Skeletal muscle cell (primary cell): ENCODE results near the gene GRIFIN.

ENCODE experiments used
- DNase-seq: peaks from one replicate; pipeline ENCODE4 v3.0.0-alpha.2; 2010; ENCODE audit warnings: low read depth
- H3K4me3 ChIP-seq: 2 replicates; pipeline ENCODE4 v1.5.1; 2011; ENCODE audit warnings: low read depth, mild to moderate bottlenecking, control low read depth, low read length, moderate library complexity

Gene GRIFIN

DNA sequence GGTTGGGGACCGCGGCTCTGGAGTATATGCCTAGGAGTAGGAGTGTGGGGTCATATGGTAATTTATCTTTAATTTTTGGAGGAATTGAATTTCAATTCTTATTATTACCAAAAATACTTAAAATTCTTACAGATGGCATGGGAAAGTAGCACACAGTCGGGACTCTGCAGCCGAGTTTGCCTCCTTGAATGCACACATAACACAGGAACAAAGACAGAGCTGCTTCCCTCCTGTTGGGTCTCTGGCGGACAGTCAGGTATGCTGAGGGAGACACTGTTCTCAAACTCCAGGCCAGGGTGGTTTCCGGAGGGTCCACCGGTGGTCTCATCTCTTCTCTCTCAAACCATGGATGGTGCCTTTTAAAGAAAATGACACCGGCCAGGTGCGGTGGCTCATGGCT lies 32.7 kb downstream of the GRIFIN start:
- no peak overlapping the region for H3K4me3 ChIP-seq
- DNase-seq, result no peak

DNA sequence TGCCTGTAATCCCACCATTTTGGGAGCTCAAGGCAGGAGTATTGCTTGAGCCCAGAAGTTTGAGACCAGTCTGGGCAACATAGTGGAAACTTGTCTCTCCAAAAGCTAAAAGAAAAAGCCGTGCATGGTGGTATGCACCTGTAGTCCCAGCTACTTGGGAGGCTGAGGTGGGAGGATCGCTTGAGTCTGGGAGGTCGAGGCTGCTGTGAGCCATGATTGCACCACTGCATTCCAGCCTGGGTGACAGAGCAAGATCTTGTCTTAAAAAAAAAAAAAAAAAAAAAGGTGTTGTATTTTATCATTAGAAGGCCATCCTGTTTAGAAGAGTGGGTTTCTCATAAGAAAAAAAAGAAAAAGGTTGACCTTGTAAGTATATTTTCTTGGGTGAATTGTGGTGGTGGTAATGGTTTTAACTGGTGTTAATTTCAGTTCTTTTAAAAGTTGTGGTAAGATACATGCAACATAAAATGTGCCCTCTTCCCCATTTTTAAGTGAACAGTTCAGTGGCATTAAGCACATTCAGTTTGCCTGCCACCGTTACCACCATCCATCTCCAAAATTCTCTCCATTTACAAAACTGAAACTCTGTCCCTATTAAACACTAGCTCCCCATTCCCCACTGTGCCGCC lies 34.7 kb downstream of the GRIFIN start:
- DNase-seq, result no peak
- no peak overlapping the region for H3K4me3 ChIP-seq

DNA sequence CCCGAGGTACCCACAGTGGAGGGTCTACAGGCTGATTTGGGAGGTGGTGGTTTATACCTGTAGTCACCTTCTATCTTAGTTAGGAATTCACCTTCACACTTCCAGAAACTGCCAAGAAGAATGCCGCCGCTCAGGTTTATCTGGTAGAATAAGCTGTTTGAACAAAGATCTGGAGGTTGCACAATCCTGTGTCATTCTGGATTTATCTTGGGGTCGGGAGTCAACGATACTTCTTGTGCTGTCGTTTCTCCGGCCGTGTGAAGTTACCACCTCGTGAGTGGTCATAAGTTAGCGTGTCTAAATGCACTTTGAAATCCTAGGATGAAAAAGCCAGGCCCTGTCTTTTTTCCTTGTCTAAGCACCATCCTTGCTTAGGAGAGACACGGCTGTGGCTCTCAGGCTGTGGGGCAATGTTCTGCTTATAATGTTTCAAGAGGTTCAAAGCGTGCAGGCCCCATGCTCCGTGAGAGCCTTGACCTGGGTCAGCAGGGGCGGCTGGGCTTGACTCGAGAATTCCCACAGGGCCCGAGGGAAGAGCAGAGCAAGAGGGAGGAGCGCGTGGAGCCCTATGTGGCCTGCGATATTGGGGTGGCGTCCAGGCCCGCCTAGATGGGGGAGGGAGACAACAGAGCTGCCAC lies 35.5 kb downstream of the GRIFIN start:
- DNase-seq, result no peak

DNA sequence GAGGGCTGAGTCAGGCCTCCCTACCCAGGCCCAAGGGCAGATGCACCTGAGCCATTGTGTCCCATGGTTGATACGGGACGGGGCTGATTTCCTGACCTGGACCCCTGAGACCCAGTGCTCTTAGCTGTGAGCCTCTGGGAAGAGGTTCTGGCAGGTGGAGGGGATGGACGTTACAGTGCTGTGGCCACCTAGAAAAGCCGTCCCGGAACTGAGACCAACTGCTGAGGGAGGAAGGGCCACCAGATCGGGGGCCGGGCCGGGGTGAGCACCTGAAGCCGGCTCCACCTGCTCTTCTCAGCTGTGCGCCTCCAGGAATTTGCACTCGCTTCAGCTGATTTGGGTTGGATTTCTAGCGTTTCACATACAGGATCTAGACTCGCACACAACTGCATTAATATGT lies 37.4 kb downstream of the GRIFIN start:
- no peak for DNase-seq
- no peak overlapping the region for H3K4me3 ChIP-seq

More for the DNA sequence above, 35.5 kb downstream of the GRIFIN start:
- no peak overlapping the region for H3K4me3 ChIP-seq

DNA sequence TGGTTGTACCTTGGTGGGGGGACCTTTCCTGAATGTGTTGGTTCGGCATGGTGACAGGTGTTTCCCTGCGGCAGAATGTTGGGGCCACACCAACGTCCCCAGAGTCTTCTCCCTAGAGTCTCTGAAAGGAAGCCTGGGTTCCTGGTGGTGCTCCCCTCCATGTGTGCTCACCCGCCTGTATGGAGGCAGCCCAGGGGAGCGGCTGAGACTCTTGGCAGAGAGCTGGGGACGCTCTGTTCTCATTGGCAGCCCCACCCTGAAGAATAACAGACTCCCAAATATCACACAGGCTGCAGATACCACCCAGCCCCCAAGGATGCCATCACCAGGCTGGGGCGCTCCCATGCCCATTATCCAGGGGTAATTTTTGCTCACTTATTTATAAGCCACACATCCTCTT lies 38.0 kb downstream of the GRIFIN start:
- no peak for DNase-seq

DNA sequence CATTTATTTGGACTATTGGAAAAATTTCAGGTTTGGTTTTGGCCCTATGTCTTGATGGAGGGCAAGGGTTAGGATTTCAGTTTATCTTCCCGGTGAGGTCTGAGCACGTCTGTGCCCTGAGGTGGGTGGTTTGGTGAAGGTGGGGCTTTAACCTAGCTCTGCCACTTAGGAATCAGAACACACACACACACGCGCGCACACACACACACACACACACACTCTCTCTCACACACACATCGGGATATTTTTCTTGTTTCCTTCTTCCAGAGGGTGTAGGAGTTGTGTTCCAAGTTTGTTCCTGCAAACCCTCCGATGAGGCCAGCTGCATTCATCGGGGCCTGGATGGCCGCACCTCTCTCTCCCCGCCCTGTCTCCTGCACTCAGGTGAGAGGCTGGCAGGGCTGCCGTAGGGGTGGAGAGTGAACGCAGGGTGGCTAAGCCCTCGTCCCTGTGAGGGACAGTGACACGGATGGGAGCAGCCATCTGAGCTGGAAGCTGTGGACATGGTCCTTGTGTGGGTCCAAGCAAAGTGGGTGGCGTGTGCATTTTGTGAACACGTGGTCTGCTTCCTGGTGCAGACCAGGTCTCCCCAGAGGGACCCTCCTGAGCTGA lies 38.6 kb downstream of the GRIFIN start:
- no peak for DNase-seq
- H3K4me3 ChIP-seq, result no peak overlapping the region

More for the DNA sequence above, 38.0 kb downstream of the GRIFIN start:
- no peak overlapping the region for H3K4me3 ChIP-seq

DNA sequence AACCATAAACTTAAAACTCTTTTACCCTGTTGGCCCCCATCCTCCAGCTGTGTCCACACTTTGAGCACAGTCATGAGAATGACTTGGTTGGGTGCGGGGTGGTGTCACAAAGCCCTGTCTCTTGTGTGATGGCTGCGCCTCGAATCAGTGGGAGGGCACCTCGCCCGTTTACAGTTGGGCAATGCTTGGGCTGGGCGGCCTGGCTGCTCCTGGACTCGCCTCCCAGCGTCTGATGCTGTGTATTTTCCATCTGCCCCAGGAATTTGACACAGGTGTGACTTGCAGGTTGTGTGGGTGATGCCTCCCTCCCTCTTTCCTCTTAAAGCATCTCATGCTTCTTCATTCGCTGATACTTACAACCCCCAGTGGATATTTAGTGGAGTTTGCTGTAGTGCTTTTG lies 39.1 kb downstream of the GRIFIN start:
- DNase-seq, result no peak
- H3K4me3 ChIP-seq, result no peak overlapping the region

DNA sequence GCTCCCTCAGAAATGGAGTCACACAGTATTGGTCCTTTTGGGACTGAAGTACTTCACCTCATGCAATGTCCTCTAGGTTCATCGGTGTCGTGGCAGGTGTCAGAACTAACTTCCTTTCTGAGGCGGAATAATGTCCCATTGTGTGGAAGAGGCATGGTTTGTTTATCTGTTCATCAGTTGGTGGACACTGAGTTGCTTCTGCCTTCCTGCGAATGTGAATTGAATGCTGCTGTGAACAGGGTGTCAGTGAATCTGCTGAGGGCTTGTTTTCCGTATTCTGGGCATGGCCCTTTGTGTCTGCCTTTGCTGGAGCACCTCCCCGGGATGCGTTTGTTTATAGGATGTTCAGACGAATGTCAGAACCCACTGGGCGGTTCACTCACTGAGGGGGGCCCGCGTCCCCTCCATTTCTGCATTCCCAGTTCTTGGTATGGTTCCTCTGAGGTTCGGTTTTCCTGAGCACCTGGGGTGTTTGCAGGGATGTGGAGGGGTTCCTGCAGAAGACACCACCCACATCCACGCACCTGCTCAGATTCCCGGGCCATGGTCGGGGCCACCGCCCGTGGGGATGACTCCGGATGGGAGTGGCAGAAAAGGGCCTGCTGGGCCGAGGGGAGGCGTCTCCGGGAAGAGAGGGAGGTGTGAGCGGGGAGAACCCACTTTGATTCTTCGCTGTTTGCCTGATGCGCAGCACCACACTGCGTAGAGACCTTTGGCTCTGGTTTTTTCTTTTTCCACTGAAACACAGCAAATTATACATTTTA lies 39.7 kb downstream of the GRIFIN start:
- no peak overlapping the region for H3K4me3 ChIP-seq
- no peak for DNase-seq

DNA sequence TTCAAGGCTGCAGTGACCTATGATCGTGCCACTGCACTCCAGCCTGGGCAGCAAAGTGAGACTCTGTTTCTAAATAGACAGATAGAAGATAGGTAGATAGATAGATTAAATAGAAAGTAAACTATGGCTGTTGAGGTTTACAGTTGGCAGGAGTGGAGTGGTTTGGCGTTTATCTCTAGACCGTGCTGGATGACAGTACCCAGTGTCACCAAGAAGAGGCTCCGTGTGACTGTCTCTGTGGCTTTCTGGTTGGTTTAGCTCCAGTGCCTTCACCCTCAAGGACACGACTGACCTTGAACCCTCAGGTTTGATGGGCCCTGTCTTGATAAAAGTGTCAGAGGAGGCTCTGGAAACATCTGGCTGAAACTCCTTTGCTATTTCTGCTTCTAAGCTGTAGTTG lies 41.1 kb downstream of the GRIFIN start:
- H3K4me3 ChIP-seq, result no peak overlapping the region
- no peak for DNase-seq

DNA sequence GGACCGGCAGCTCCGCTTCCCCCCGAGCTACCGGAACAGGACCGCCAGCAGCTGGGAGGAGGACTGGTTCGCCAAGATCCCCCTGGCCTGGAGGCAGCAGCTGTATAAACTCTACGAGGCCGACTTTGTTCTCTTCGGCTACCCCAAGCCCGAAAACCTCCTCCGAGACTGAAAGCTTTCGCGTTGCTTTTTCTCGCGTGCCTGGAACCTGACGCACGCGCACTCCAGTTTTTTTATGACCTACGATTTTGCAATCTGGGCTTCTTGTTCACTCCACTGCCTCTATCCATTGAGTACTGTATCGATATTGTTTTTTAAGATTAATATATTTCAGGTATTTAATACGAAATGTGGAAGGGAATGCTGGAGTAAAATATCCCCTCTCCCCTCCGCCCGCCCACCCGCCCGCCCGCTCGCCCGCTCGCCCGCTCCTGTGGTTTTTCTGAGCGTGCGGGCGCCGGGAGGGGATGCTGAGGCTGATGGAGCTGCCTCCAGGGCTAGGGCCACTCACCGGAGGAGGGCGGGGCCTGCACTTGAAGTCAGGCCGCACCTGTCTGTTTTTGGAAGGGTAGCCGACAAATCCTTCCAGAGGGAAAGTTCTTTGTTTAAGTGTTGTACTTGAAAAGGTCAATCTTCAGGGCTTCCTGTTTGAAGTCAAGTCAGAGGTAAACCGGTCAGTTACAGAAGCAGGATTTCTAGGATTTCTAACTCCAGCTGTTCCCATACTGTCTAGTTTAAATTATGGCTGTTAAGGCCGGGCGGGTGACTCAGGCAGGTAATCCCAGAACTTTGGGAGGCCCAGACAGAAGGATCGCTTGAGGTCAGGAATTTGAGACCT lies 42.3 kb downstream of the GRIFIN start:
- H3K4me3 ChIP-seq, result no peak overlapping the region
- DNase-seq, result no peak

DNA sequence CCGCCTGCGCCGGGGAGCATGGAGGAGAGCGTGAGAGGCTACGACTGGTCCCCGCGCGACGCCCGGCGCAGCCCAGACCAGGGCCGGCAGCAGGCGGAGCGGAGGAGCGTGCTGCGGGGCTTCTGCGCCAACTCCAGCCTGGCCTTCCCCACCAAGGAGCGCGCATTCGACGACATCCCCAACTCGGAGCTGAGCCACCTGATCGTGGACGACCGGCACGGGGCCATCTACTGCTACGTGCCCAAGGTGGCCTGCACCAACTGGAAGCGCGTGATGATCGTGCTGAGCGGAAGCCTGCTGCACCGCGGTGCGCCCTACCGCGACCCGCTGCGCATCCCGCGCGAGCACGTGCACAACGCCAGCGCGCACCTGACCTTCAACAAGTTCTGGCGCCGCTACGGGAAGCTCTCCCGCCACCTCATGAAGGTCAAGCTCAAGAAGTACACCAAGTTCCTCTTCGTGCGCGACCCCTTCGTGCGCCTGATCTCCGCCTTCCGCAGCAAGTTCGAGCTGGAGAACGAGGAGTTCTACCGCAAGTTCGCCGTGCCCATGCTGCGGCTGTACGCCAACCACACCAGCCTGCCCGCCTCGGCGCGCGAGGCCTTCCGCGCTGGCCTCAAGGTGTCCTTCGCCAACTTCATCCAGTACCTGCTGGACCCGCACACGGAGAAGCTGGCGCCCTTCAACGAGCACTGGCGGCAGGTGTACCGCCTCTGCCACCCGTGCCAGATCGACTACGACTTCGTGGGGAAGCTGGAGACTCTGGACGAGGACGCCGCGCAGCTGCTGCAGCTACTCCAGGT lies 43.1 kb downstream of the GRIFIN start:
- DNase-seq, result no peak
- no peak overlapping the region for H3K4me3 ChIP-seq

DNA sequence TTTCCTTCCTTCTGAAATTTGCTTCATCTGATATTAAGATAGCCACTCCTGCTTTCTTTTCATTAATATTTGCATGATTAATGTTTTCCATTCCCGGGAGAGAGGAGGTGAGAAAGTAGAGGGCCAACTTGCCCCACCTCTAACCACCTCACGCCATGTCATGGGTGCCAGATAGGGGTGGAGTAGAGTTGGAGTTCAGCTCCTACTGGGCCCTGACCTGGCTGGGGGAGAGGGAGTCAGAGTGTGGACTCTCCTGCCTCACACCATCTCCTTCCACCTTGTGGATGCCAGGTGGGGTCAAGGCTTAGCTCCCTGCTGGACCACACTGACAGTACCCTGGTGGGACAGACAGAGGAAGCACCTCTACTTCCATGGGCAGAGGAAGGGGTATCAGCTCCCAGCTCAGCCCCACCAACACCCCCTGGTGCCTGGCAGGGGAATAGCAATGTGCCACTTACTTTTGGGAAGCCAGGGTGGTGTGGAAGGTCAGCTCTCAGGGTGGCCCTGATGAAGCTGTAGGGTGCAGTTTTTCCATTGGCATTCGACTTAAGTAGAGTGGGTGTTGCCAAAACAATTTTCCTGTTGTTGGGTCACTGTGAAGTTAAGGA lies 44.8 kb downstream of the GRIFIN start:
- DNase-seq, result no peak
- H3K4me3 ChIP-seq, result no peak overlapping the region

DNA sequence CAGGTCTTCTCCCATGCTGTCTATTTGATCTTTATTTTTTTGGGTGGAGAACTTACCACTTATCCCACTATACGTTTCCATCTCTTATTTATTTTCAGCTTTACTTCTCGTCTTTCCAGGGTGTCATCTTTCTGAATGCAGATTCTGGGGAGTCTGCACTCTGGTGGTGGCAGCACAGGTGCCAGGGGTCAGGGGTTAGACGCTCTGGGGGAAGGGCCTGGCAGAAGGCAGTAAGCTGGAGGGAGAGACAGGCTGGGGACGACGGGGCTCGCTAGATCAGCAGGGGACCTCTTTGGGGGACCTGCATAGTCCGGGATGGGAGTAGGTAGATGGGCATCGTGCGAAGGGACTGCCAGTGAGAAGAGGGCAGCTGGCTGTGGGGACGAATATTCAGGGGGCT lies 50.4 kb downstream of the GRIFIN start:
- DNase-seq, result no peak
- no peak overlapping the region for H3K4me3 ChIP-seq
